OCI-LY1 (cell line): ENCODE data around the gene RALGPS1.

Experiments
- EZH2 ChIP-seq: fragments of 200-600 bp; sonication (generic), shearing (Covaris generic); IDR thresholded peaks from 2 replicates; pipeline ENCODE4 v1.8.0; 2017; ENCODE audit warnings: borderline replicate concordance, mixed run types, mild to moderate bottlenecking, antibody characterized with exemption, low read length, moderate library complexity, mixed read lengths
- TF ChIP-seq, protein P1 (sequence below): fragments of 200-600 bp; sonication (generic), shearing (Covaris generic); IDR thresholded peaks from 2 replicates; pipeline ENCODE4 v1.5.1; 2017; ENCODE audit warnings: mild to moderate bottlenecking, antibody characterized with exemption, low read length, moderate library complexity, mixed read lengths

DNA sequence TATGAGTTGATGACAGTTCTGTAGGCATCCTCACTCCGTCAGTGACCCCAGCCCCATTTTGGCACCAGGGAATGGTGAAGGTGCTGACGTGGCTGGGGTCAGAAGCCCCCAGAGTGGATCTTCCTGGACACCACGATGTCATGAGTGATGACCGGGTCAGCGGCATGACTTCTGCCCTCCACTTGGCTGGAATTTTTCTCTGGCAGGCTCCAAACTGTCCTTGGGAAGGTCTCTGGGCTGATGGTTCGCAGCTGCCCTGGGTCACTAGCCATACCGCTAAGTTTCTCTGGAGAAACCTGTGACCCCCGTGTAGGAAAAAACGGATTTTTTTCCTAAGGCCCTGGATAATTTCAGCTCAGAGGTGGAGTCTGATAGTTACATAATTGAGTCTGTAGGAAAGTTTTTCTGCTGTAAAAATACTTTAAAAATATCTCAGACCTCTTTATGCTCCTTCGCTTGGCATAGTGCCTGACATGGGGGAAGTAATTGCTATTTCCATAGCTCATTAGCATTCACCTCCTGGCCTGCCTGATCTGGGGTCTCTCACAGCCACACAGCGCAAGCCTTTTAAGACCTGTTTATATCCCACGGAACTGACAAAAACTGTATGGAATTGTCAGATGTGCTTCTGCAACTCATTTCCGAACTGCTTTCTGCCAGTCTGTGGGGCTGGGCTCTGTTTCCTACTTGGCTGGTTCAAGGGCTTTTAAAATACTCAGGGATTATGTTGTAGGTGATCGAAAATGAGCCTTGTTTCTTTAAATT is 138.7 kb downstream of the RALGPS1 start:
- TF ChIP-seq, protein P1, sequence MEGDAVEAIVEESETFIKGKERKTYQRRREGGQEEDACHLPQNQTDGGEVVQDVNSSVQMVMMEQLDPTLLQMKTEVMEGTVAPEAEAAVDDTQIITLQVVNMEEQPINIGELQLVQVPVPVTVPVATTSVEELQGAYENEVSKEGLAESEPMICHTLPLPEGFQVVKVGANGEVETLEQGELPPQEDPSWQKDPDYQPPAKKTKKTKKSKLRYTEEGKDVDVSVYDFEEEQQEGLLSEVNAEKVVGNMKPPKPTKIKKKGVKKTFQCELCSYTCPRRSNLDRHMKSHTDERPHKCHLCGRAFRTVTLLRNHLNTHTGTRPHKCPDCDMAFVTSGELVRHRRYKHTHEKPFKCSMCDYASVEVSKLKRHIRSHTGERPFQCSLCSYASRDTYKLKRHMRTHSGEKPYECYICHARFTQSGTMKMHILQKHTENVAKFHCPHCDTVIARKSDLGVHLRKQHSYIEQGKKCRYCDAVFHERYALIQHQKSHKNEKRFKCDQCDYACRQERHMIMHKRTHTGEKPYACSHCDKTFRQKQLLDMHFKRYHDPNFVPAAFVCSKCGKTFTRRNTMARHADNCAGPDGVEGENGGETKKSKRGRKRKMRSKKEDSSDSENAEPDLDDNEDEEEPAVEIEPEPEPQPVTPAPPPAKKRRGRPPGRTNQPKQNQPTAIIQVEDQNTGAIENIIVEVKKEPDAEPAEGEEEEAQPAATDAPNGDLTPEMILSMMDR = no peak
- TF ChIP-seq EZH2 = no peak
